GM19025 (cell line): Measurements from ENCODE around the gene NUP93.
"Not testable (repeated sequence)": the region's sequence is repeated elsewhere in the genome, so short reads cannot be mapped to it uniquely, and the experiment has no call there.

Source experiments
- ATAC-seq: cut with Tn5 transposase; IDR thresholded peaks from one replicate; pipeline ENCODE4 v1.9.1; 2021; ENCODE audit warnings: mild to moderate bottlenecking, low read depth, moderate library complexity; ENCODE audit not compliant: unreplicated experiment

NUP93 gene

DNA sequence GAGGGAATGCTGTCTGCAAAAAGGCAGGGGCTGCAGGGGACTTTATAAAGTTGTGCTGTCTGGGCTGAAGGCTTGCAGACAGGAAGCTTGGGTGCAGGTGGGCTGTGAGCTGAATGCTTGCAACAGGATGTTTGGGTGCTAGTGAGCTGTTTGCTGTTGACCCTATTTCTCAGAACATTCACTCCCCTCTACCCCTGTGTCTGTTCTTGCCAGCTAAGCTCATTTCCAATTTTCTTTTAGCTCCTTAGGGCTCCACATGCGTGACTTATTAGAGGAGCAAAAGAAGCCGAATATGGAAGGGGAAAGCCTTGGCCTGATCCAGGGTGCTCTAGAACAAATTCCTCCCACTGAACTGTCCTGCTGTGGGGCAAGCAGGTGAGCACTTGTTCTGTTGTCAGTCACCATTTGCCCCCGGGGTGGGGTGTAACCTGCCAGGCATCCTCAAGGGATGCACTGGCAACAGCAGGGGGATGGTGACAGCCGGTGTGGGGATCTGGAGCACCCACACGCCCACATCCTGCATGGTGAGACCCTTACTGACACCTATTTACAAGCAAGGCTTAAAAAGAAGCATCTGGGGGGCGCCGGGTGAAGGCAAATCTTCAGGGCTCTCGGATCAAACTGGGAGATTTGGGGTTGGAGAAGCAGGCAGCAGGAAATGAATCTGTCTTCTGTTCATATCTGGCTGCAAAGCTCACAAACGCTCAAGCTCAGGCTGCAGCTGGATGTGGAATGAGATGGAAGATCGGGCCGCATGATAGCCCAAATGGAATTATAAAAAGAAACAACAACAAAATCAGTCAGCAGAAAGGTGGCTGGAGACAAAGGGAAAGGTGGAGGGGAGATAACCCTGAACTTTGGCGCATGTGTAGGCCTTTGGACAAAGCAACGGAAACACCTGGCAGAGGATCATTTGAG is 21.1 kb upstream of the NUP93 start:
- ATAC-seq = no peak

DNA sequence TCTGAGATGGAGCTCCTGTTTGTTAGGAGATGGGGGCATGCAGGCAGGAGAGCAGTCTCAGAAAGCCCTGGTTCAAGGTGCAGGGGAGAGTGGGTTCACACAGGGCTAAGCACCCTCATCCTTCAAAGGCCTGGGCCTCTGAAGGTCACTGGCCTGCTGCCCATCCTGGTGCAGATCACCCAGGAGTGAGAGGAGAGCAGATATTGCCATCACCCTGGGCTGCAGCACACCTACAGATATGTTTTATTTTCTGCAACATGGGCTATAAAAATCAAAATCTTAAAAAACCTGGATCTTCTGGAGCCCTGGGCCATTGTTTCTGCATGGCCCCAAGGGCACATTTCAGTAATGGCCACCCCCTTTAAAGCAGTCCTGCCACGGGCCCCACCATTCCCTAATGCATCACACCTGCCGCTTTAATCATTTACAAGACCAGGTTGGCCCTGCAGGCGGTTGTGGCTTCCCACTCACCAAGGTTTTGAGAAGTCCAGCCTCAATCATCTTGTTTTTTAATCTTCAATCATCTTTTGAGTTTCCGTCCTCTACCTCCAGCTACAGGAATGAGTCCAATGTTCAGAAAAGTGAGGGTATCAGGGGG is 20.4 kb upstream of the NUP93 start:
- no peak for ATAC-seq

DNA sequence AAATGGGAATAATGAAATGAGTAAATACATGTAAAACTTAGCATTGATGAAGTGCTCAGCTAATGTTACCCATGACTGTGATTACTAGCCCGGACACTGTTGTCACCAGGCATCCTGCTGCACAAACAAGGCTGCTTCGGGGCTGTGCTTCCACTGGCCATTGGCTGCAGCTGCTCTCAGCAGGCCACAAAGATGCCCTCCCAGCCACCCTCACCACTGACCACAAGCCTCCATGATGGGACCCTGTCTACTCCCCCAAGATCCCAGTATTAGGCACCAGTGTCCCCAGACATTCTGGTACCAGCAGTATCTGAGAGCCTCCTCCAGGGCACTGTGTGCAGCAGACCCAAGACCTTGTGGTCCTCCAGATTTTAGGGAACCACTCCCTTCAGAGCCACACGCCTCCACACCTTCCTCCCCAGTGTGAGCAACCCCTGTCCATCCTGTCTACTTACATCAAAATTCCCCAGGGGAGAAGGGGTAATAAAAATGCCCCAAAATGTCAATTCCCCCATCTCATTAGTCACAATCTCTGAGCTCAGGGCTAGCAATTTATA is 19.7 kb upstream of the NUP93 start:
- ATAC-seq = no peak

DNA sequence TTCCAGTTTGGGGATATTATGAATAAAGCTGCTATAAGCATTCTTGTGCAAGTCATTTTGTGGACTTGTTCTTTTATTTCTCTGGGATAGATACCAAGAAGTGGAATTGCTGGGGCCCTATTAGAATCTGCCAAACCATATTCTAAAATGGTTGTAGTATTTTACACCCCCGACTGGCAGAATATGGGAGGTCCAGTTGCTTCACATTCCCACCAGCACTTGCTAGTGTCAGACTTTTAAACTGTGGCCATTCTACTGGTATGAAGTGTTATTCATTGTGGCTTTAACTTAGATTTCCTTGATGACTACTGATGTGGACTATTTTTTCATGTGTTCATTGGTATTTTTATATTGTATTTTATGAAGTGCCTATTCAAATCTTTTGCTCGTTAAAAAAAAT is 18.1 kb upstream of the NUP93 start:
- no peak for ATAC-seq

DNA sequence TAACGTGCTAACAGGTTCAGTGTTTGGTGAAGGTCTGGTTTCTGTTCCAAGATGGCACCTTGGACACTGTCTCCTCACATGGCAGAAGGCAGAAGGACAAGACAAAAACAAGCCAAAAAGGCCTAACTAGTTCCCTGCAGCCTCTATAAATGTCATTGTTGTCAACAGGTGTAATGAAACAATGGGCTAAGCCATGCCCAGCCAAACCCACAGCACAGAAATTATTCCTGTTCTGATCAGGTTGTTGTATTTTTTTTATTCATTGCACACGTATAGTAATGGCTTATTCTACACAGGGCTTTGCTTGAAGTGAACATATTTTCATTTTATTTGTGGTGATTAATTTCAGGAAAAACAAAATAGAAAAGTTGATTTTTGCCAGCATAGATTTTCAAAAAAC is 16.1 kb upstream of the NUP93 start:
- no peak for ATAC-seq

DNA sequence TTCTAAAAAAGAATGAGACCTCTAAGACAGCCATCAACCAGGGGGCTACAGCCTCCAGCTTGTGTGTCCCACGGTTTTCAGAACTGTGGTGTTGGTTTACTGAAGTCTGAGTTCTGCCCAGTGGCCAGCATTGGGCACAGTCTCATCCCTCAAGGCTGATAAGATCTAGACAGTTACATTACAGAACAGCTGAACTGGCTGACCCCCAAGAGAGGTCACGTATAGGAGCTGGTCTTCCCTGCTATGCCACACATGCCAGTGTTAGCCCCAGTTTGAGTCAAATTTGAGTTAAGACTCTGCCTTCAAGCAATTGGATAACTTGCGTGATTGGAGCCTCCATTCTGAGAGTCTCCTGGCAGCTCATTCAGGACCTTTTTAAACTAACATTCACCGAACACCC is 14.8 kb upstream of the NUP93 start:
- ATAC-seq = no peak

DNA sequence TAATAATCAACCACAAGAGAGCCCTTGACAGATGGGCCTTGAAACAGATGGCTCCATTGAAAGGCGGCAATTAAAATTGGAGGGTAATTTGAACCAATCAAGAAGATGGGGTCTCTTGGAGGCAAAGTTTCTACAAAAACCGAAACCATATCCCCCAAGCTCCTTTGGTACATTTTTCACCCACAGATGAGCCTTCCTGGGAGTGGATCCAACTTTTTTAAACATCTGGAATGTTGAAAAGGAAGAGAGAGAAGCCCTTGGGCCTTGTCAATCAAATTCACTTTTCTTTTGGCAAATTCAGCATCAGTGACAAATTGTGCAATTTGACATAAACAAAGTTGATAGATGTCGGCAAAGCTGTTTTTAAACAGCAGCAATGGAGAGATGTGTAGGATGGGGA is 13.2 kb upstream of the NUP93 start:
- no peak for ATAC-seq

DNA sequence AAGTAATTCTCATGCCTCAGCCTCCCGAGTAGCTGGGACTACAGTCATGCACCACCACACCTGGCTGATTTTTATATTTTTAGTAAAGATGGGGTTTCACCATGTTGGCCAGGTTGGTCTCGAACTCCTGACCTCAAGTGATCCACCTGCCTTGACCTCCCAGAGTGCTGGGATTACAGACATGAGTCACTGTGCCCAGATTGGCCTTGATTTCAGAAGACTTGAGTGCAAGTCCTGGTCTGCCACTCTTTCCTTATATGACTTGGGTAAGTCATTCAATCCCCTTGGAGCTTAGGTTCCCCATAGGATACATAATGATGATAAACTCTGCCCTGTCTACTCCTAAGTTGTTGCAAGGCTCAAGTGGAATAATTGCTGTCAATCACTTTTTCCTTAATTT is 12.4 kb upstream of the NUP93 start:
- not testable (repeated sequence) for ATAC-seq

DNA sequence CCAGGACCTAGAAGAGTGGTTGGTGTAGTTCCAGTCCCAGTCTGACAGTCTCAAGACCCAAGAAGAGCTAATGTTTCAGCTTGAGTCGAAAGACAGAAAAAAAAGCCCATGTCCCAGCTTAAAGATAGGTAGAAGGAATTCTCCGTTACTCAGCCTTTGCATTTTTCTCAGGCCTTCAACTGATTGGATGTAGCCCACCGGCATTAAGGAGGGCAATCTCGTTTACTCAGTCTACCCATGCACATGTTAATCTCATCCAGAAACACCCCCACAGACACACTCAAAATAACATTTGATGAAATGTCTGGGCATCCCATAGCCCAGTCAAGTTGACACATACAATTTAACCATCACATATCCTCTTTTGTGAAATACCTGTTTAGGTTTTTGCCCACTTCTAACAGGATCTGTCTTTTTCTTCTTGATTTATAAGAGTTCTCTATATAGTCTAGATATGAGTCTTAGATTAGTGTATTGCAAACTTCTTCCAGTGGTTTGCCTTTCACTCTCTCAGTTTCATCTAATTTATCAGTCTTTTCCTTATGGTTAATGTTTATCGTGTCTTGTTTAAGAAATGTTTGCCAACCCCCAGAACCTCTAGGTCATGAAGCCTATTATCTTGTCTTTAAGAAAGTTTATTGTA is 7.6 kb upstream of the NUP93 start:
- ATAC-seq = no peak

DNA sequence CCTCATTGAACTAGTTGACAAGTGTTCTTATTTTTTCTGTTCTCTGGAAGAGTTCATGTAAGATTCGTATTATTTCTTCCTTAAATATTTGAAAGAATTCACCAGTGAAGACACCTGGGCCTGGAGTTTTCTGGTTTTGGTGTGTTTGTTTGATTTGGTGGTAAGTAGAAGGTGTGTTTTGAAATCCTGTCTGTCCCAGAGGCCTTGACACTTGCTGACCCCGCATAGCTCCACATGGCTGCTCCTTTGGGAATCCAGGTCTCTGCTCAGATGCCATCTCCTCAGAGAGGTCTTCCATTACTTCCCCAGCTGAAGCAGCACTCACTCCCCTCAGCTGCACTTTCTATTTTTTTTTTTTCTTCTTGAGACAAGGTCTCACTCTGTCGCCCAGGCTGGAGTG is 5.7 kb upstream of the NUP93 start:
- ATAC-seq = no peak

DNA sequence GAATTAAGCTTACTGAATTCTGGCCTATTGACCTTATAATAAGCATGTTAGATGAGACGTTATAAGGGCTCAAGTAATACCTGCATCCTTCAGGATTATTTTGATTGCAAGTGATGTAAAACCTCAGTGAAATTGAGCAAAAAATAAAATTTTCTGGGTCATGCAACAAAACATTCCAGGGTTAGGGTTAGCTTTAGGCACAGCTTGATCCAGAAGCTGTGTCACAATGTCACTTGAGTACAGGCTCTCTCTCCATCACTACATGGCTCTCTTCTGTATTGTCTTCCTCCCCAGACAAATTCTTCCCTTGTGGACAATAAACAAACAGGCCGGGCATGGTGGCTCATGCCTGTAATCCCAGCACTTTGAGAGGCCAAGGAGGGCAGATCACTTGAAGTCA is 3.6 kb upstream of the NUP93 start:
- ATAC-seq = no peak

DNA sequence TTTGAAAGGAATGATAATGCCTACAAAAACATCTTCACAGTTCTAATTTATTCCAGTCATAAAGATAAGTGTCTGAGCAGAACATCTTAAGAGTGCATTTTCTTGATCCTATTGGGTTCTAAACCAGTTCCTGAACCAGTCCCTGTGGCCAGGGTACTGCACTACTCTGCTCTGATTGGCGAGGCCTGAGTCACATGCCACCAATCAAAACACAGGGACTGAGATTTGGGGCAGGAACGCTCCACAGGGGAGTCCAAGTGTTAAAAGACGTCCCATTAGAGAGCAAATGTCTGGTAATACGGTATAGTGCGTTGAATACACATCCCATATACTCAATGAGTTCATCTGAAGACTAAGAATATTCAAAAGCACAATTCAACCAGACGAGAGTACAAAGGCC is 3.0 kb upstream of the NUP93 start:
- ATAC-seq = no peak

DNA sequence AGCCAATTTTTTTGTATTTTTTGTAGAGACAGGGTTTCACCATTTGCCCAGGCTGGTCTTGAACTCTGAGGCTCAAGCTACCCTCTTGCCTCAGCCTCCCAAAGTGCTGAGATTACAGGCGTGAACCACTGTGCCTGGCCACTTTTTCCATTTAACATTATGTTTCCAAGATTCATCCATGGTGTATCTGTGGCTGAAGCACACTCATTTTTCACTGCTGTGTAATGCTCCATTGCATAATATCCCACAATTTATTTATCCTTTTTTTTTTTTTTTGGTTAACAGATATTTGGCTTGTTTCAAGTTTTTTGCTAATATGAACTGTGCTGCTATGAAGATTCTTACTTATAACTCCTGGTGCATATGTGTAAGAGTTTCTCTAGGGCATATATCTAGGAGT is 1.9 kb upstream of the NUP93 start:
- ATAC-seq = no peak

DNA sequence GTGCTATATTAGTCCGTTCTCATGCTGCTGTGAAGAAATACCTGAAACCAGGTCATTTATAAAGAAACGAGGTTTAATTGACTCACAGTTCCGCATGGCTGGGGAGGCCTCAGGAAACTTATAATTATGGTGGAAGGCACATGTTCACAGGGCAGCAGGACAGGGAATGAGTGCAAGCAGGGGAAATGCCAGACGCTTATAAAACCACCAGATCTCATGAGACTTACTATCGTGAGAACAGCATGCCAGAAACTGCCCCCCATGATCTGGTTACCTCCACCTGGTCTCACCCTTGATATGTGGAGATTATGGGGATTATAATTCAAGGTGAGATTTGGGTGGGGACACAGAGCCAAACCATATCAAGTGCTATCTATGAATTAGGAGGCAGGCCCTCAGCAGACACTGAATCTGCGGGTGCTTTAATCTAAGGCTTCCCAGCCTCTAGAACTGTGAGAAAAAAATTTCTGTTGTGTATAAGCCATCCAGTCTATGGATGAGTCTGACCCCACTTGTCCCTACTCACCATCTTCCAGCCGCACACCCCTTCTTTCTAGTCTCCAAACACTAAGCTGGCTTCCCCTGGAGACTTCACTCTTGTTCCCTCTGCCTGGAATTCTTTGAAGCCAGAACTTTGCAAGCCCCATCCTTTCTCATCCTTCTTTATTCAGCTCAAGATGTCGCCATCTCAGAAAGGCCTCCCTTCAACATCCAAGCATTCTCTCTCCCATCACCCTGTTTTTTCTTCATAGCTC is 772 bp upstream of the NUP93 start:
- no peak for ATAC-seq

DNA sequence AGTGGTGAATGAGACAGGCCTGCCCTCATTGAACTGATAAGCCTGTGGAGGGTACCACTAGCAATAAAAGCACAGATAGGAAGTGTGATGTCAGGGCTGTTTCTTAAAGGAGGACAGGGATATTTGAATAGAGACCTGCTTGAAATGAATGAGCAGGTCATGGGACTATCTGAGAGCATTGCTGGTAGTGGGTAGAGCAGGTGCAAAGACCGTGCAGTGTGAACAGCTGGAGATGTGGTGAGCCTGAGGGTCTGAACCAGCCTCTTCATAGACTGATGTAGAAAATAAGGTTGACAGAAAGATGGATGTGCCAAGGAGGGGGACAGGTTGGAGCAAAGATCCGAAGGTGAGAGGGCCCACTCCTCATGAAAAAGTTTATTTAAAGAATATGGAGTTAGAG is 2.4 kb downstream of the NUP93 start:
- peak; percentile 34 for ATAC-seq

DNA sequence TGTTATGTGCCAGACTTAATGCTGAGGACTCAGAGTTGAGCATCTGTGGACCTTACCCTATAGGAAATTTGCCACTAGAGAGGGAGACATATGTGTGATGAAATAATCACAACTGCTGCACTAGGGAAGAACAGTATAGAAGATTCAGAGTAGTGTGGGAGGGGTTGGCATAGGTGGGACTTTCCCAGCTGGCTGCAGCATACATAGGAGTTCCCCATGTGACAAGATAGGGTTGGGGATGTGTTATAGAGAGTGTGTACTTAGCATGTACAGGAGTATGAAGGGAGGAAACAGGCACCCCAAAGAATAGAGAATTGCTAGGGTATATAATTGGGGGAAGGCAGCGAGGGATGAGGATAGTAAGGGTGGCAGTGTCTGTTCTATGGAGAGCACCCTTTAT is 2.9 kb downstream of the NUP93 start:
- ATAC-seq = peak; percentile 34

DNA sequence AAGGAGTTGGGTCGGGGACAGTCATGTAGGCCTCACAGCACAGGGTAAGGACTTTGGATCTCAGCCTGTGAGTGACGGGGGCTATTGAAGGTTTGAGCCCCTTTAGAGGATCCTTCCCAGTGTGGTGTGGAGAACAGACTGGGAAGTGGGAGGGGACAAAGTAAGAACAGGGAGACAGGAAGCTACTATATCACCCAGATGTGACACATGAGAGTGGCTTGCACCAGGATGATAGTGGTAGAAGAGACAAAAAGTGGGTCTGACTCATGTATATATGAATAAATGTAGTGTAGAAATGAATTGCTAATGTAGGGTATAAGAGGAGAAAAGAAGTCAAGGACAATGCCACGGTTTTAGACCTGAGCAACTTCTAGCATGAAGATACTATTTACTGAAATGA is 4.5 kb downstream of the NUP93 start:
- no peak for ATAC-seq

DNA sequence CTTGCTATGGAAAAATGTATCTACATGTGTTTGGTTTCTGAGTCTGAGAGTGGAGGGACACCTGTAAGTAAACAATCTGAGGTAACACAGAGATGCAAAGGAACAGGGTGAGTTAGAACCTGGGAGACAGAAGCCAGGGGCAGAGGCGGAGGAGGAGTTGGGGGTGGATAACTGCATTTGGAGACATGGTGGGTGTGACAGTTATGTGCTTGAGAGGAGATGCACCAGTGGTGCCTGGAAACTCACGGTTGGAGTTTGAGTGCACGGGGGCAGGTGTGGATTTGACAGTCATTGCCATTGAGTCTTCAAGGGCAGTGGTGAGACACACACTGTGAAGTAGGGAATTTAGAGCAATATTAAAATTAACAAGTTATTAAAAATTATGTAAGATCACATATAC is 6.5 kb downstream of the NUP93 start:
- ATAC-seq = no peak

DNA sequence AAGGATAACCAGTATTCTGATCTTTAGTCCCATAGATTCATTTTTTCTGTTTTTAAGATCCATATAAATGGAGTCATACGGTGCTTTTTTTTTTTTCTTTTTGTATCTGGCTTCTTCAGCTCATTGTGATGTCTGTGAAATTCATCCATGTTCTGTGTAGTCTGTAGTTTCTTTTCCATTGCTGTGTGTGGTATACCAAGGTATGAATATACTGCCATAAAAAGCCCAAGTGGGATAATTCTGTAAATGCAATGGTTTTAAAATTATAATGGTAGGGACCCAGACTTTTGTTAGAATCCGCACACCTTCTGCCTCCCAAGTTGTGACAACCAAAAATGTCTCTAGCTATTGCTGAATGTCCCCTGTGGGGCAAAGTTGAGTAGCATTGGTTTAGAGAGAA is 7.6 kb downstream of the NUP93 start:
- no peak for ATAC-seq

DNA sequence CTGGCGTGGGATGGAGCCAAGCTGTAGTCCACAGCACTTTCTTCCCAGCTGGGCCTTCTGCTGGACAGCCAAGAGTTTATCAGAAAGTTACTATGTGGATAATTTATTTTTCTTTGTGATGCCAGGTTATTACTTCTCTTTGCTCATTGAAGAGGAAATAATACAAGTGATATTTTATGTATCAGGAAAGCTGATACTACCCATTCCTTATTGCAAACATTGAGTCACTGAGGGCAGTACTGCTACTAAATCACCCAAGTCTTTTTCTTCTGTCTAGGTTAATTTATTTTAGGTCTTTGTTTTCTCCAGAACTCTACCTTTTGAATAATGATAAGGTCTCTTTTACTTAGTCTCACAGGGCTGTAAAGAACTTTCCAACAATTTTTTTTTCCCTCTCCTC is 8.3 kb downstream of the NUP93 start:
- ATAC-seq = no peak

DNA sequence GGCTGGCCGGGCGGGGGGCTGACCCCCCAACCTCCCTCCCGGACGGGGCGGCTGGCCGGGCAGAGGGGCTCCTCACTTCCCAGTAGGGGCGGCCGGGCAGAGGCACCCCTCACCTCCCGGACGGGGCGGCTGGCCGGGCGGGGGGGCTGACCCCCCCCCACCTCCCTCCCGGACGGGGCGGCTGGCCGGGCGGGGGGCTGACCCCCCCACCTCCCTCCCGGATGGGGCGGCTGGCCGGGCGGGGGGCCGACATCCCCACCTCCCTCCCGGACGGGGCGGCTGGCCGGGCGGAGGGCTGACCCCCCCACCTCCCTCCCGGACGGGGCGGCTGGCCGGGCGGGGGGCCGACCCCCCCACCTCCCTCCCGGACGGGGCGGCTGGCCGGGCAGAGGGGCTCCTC is 9.4 kb downstream of the NUP93 start:
- ATAC-seq = not testable (repeated sequence)
